Endothelial cell (in vitro differentiated cells): ENCODE data around the gene SLC8A2. TPM values are rescaled to one million over a fixed set of nuclear protein-coding genes. Genes with fewer than 3 reads are reported as not detected.
A peak's percentile ranks its signal among the peaks of the same experiment; 100 is the strongest.

Experiments used
- DNase-seq: peaks from one replicate; pipeline ENCODE4 v3.0.0; 2021; ENCODE audit warnings: low spot score
- H3K27ac Mint-ChIP-seq: one replicate; pipeline ENCODE4 v1.8.0; 2021; ENCODE audit warnings: mixed read lengths, inconsistent platforms; ENCODE audit not compliant: unreplicated experiment
- H3K27me3 Mint-ChIP-seq: one replicate; pipeline ENCODE4 v1.8.0; 2021; ENCODE audit warnings: mild to moderate bottlenecking, moderate library complexity, mixed read lengths, inconsistent platforms; ENCODE audit not compliant: unreplicated experiment
- H3K36me3 Mint-ChIP-seq: one replicate; pipeline ENCODE4 v1.8.0; 2021; ENCODE audit warnings: mild to moderate bottlenecking, low read depth, mixed read lengths, inconsistent platforms; ENCODE audit not compliant: unreplicated experiment
- H3K4me1 Mint-ChIP-seq: one replicate; pipeline ENCODE4 v1.8.0; 2021; ENCODE audit warnings: mild to moderate bottlenecking, mixed read lengths, inconsistent platforms; ENCODE audit not compliant: unreplicated experiment
- H3K4me3 Mint-ChIP-seq: one replicate; pipeline ENCODE4 v1.8.0; 2021; ENCODE audit warnings: mild to moderate bottlenecking, mixed read lengths, inconsistent platforms; ENCODE audit not compliant: unreplicated experiment
- H3K9me3 Mint-ChIP-seq: one replicate; pipeline ENCODE4 v1.8.0; 2021; ENCODE audit warnings: mixed read lengths, inconsistent platforms; ENCODE audit not compliant: unreplicated experiment
- CTCF ChIP-seq: fragments of 200-600 bp; sonication (generic); IDR thresholded peaks from one replicate; pipeline ENCODE4 v1.5.0; 2021; ENCODE audit warnings: antibody characterized with exemption; ENCODE audit not compliant: unreplicated experiment
- total RNA-seq: library from RNA; stranded (reverse); fragmentation: NEBNext Ultra II Directional; extraction: Animal tissue kit (Norgen Biotek cat#: 25700); gene quantifications from one replicate; pipeline ENCODE4 v1.2.1, GENCODE V29; 2021; ENCODE audit not compliant: unreplicated experiment

The SLC8A2 gene
- total RNA-seq, 1 donor from 2014 or later: 0.80 TPM

DNA sequence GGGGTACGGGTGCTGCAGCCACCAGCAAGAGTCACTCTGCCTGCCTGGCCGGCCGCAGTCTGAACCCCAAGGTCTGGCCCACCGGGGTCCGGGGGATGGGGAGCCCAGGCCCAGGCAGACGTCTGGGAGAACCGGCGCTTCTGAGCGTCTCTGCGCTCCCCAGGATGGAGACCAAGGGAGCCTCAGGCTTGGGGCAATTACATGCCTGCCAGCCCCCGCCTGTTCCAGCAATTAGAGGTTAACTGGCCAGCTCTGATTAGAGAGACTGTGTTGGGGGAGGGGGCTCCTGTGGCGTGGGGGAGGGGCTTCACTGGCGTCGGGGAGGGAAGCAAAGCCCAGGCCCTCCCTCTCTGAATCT, 64.3 kb downstream of the SLC8A2 start:
- DNase-seq: no peak
- TF ChIP-seq CTCF: no peak
- H3K9me3 Mint-ChIP-seq: no peaks in the 10 kb centered on the region

DNA sequence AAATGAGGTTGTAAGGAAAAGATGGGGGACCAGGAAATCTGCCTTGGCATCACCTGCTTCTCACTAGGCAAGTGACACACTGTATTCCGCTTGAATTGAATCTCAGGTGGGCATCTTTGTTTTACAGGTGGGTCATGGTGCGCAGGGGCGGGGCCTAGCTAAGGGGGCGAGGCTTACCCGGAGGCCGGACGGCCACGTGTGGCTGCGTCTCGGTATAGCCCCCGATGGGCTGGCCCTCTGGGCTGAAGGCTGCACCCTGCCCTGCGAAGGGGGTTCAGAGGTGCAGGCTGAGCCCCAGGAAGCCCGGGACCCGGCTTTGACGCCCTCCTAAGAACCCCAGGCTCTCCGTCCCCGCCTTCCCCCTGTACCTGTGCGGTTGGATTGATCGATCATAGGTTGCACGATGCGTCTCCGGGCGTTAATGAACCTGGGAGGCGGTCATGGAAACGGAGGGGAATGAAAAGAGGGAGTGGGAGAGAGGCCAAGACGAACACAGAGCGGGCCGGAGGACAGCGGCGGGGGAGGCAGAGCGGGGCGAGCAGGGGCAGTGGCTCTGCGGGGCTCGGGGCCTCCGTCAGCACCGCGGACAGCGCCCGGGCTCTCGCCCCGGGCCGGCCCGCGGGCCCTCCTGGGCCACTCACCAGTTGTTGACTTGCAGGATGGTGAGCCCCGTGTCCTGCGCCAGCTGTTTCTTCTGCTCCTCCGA, 64.8 kb downstream of the SLC8A2 start:
- Mint-ChIP-seq H3K9me3 (no peaks in the 10 kb centered on the region), H3K27me3 (peaks cover 8% of the 10 kb centered on the region), H3K4me1 (peaks cover 5% of the 10 kb centered on the region), H3K36me3 (peaks cover 8% of the 10 kb centered on the region), H3K27ac (no peak overlapping the region), H3K4me3 (no peak overlapping the region)
- no peak for TF ChIP-seq CTCF
- peak; percentile 76 for DNase-seq

More for the DNA sequence above, 64.3 kb downstream of the SLC8A2 start:
- Mint-ChIP-seq H3K36me3 (peaks cover 8% of the 10 kb centered on the region), H3K4me3 (no peak overlapping the region), H3K27me3 (peaks cover 8% of the 10 kb centered on the region), H3K27ac (no peak overlapping the region), H3K4me1 (peaks cover 5% of the 10 kb centered on the region)

DNA sequence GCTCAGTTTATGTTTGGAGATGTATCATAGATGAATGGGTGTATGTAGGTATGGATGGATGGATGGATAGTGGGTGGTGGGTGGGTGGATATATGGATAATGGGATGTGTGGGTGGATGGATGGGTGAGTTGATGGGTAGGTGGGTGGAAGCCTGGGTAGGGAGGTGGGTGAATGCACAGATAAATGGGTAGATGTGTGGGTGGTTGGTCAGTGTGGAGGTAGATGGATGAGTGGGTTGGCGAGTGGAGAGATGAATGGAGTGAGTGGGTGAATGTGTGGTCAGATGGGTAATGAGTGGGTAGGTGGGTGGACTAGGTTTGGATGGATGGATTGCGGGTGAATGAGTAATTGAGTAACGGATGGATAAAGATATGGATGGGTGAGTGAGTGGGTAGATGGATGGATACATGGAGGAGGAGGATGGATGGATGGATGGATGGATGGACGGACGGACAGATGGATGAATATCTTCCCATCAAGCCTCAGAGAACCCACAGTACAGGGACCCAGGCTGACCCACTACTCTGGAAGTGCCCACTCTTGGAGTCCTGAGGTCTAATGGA, 65.8 kb downstream of the SLC8A2 start:
- peaks cover 5% of the 10 kb centered on the region for H3K4me1 Mint-ChIP-seq
- no peak for TF ChIP-seq CTCF
- H3K36me3 Mint-ChIP-seq: peaks cover 8% of the 10 kb centered on the region
- no peaks in the 10 kb centered on the region for H3K9me3 Mint-ChIP-seq
- peaks cover 8% of the 10 kb centered on the region for H3K27me3 Mint-ChIP-seq
- H3K27ac Mint-ChIP-seq: peak overlapping the region; percentile 11
- no peak for DNase-seq
- no peak overlapping the region for H3K4me3 Mint-ChIP-seq

GRCh38 chr19:47405197-47405550, 66.5 kb downstream of the SLC8A2 start:
- Mint-ChIP-seq H3K27ac (no peak overlapping the region), H3K4me1 (peaks cover 5% of the 10 kb centered on the region), H3K36me3 (peaks cover 8% of the 10 kb centered on the region), H3K4me3 (no peak overlapping the region), H3K27me3 (peaks cover 8% of the 10 kb centered on the region), H3K9me3 (no peaks in the 10 kb centered on the region)
- DNase-seq: no peak
- TF ChIP-seq CTCF: no peak
